T-helper 1 cell treated with Interleukin-12 subunit alpha and Interleukin-12 subunit beta and Interleukin-4 antibody, amounts not matched to agents 30 μg/mL and 1 μg/mL, for 36 hours (primary cell): ENCODE measurements around the gene CRTC2.
"Not testable (repeated sequence)": the region's sequence is repeated elsewhere in the genome, so short reads cannot be mapped to it uniquely, and the experiment has no call there.

ENCODE experiments used
- H3K27ac Mint-ChIP-seq: one replicate; pipeline ENCODE4 v1.8.0; 2021; ENCODE audit warnings: mild to moderate bottlenecking, mixed read lengths
- H3K27me3 Mint-ChIP-seq: one replicate; pipeline ENCODE4 v1.8.0; 2021; ENCODE audit warnings: low read depth, mixed read lengths
- H3K36me3 Mint-ChIP-seq: one replicate; pipeline ENCODE4 v1.8.0; 2021; ENCODE audit warnings: low read depth, mixed read lengths
- H3K4me1 Mint-ChIP-seq: one replicate; pipeline ENCODE4 v1.8.0; 2021; ENCODE audit warnings: low read depth, mixed read lengths
- H3K4me3 Mint-ChIP-seq: one replicate; pipeline ENCODE4 v1.8.0; 2021; ENCODE audit warnings: mild to moderate bottlenecking, moderate library complexity, mixed read lengths
- H3K9me3 Mint-ChIP-seq: one replicate; pipeline ENCODE4 v1.8.0; 2021; ENCODE audit warnings: mixed read lengths

Gene CRTC2

GRCh38 chr1:153984123-153984894, 25.9 kb upstream of the CRTC2 start:
- no peak overlapping the region for H3K4me3 Mint-ChIP-seq
- peaks cover 24% of the 10 kb centered on the region for H3K4me1 Mint-ChIP-seq
- H3K36me3 Mint-ChIP-seq: no peaks in the 10 kb centered on the region
- peaks cover 4% of the 10 kb centered on the region for H3K27me3 Mint-ChIP-seq
- H3K9me3 Mint-ChIP-seq: no peaks in the 10 kb centered on the region
- no peak overlapping the region for H3K27ac Mint-ChIP-seq

GRCh38 chr1:153981735-153982134, 23.3 kb upstream of the CRTC2 start:
- not testable (repeated sequence) for H3K9me3 Mint-ChIP-seq, H3K36me3 Mint-ChIP-seq, H3K27me3 Mint-ChIP-seq, H3K27ac Mint-ChIP-seq, H3K4me3 Mint-ChIP-seq
- H3K4me1 Mint-ChIP-seq: peaks cover 29% of the 10 kb centered on the region

GRCh38 chr1:153979091-153979490, 20.7 kb upstream of the CRTC2 start:
- H3K4me3 Mint-ChIP-seq: peak overlapping the region; percentile 97
- H3K27ac Mint-ChIP-seq, H3K27me3 Mint-ChIP-seq, H3K9me3 Mint-ChIP-seq: not testable (repeated sequence)
- H3K4me1 Mint-ChIP-seq: peaks cover 25% of the 10 kb centered on the region
- peaks cover 26% of the 10 kb centered on the region for H3K36me3 Mint-ChIP-seq

- Mint-ChIP-seq H3K27ac (peak overlapping the region; percentile 85), H3K4me3 (peak overlapping the region; percentile 97), H3K27me3 (no peaks in the 10 kb centered on the region), H3K9me3 (no peaks in the 10 kb centered on the region), H3K4me1 (peaks cover 27% of the 10 kb centered on the region), H3K36me3 (peaks cover 32% of the 10 kb centered on the region)
These were observed 20.0 kb upstream of the CRTC2 start for GRCh38 chr1:153978274-153978909.

GRCh38 chr1:153977250-153978240, 19.1 kb upstream of the CRTC2 start, which contains the start of gene JTB:
Gene JTB, minus strand, starts transcription at chr1:153977674. Its CDS starts 422 bp downstream, at chr1:153977252.
- Mint-ChIP-seq H3K4me1 (peaks cover 28% of the 10 kb centered on the region), H3K27me3 (no peaks in the 10 kb centered on the region)

GRCh38 chr1:153976819-153977249, 18.4 kb upstream of the CRTC2 start:
- no peaks in the 10 kb centered on the region for H3K27me3 Mint-ChIP-seq
- H3K4me1 Mint-ChIP-seq: peaks cover 35% of the 10 kb centered on the region
- peak overlapping the region; percentile 97 for H3K4me3 Mint-ChIP-seq
- H3K36me3 Mint-ChIP-seq: peaks cover 39% of the 10 kb centered on the region
- no peaks in the 10 kb centered on the region for H3K9me3 Mint-ChIP-seq
- peak overlapping the region; percentile 93 for H3K27ac Mint-ChIP-seq

More at GRCh38 chr1:153977250-153978240, 19.1 kb upstream of the CRTC2 start, which contains the start of gene JTB:
- peak within 1 kb of the TSS; percentile 97 for H3K4me3 Mint-ChIP-seq
- H3K27ac Mint-ChIP-seq: peak within 1 kb of the TSS; percentile 93
- peaks cover 39% of the 10 kb centered on the region for H3K36me3 Mint-ChIP-seq
- H3K9me3 Mint-ChIP-seq: no peaks in the 10 kb centered on the region

- H3K9me3 Mint-ChIP-seq: no peaks in the 10 kb centered on the region
- no peaks in the 10 kb centered on the region for H3K27me3 Mint-ChIP-seq
- no peak overlapping the region for H3K27ac Mint-ChIP-seq
- H3K4me3 Mint-ChIP-seq: no peak overlapping the region
- H3K4me1 Mint-ChIP-seq: peaks cover 37% of the 10 kb centered on the region
- peaks cover 39% of the 10 kb centered on the region for H3K36me3 Mint-ChIP-seq
These were observed 15.1 kb upstream of the CRTC2 start for GRCh38 chr1:153973525-153973924.

- Mint-ChIP-seq H3K36me3 (peaks cover 39% of the 10 kb centered on the region), H3K27me3 (no peaks in the 10 kb centered on the region), H3K27ac (no peak overlapping the region), H3K4me3 (no peak overlapping the region), H3K4me1 (peaks cover 34% of the 10 kb centered on the region), H3K9me3 (no peaks in the 10 kb centered on the region)
These were observed 14.7 kb upstream of the CRTC2 start for GRCh38 chr1:153973071-153973470.

- peaks cover 28% of the 10 kb centered on the region for H3K36me3 Mint-ChIP-seq
- no peak overlapping the region for H3K4me3 Mint-ChIP-seq
- peaks cover 41% of the 10 kb centered on the region for H3K4me1 Mint-ChIP-seq
- no peaks in the 10 kb centered on the region for H3K27me3 Mint-ChIP-seq
- no peaks in the 10 kb centered on the region for H3K9me3 Mint-ChIP-seq
- H3K27ac Mint-ChIP-seq: no peak overlapping the region
These were observed 11.9 kb upstream of the CRTC2 start for GRCh38 chr1:153970346-153970745.

GRCh38 chr1:153968972-153969371, 10.6 kb upstream of the CRTC2 start:
- no peaks in the 10 kb centered on the region for H3K27me3 Mint-ChIP-seq
- peaks cover 43% of the 10 kb centered on the region for H3K4me1 Mint-ChIP-seq
- H3K36me3 Mint-ChIP-seq: peaks cover 18% of the 10 kb centered on the region
- no peaks in the 10 kb centered on the region for H3K9me3 Mint-ChIP-seq
- peak overlapping the region; percentile 49 for H3K27ac Mint-ChIP-seq
- H3K4me3 Mint-ChIP-seq: peak overlapping the region; percentile 56

- H3K4me1 Mint-ChIP-seq: peaks cover 46% of the 10 kb centered on the region
- H3K36me3 Mint-ChIP-seq: peaks cover 16% of the 10 kb centered on the region
- no peaks in the 10 kb centered on the region for H3K27me3 Mint-ChIP-seq
- no peaks in the 10 kb centered on the region for H3K9me3 Mint-ChIP-seq
- H3K27ac Mint-ChIP-seq: no peak overlapping the region
- peak overlapping the region; percentile 87 for H3K4me3 Mint-ChIP-seq
These were observed 10.0 kb upstream of the CRTC2 start for GRCh38 chr1:153968408-153968807.

- Mint-ChIP-seq H3K4me1 (peaks cover 46% of the 10 kb centered on the region), H3K36me3 (peaks cover 12% of the 10 kb centered on the region), H3K9me3 (no peaks in the 10 kb centered on the region), H3K4me3 (peak overlapping the region; percentile 87), H3K27ac (peak overlapping the region; percentile 91), H3K27me3 (no peaks in the 10 kb centered on the region)
These were observed 9.6 kb upstream of the CRTC2 start for GRCh38 chr1:153968000-153968363.

GRCh38 chr1:153967107-153967999, 8.9 kb upstream of the CRTC2 start, which contains the start of gene CREB3L4:
Gene CREB3L4, plus strand, starts transcription at chr1:153967902. Its CDS starts 624 bp downstream, at chr1:153968526.
- Mint-ChIP-seq H3K4me1 (peaks cover 47% of the 10 kb centered on the region), H3K36me3 (peaks cover 9% of the 10 kb centered on the region), H3K27ac (peak within 1 kb of the TSS; percentile 91), H3K9me3 (no peaks in the 10 kb centered on the region), H3K27me3 (no peaks in the 10 kb centered on the region), H3K4me3 (peak within 1 kb of the TSS; percentile 87)
